GM12892 (cell line): ENCODE measurements around the gene SET.
A peak's percentile ranks its signal among the peaks of the same experiment; 100 is the strongest.
"Not testable (repeated sequence)": the region's sequence is repeated elsewhere in the genome, so short reads cannot be mapped to it uniquely, and the experiment has no call there.

ENCODE experiments used
- DNase-seq: peaks from one replicate; pipeline ENCODE4 v3.0.0; 2011; ENCODE audit not compliant: insufficient read length
- FAIRE-seq: peaks from 2 replicates; lab custom pipeline; 2011; peaks lifted over from hg19 to GRCh38; lab: Jason Lieb, UNC
- POLR2A ChIP-seq: IDR thresholded peaks from 2 replicates; pipeline ENCODE4 v1.6.1; 2011; ENCODE audit warnings: low read depth, low read length, control low read depth
- POLR2AphosphoS5 ChIP-seq: IDR thresholded peaks from 2 replicates; pipeline ENCODE4 v1.6.1; 2011; ENCODE audit warnings: low read depth, low read length, control low read depth
- TAF1 ChIP-seq: IDR thresholded peaks from 2 replicates; pipeline ENCODE4 v1.6.1; 2011; ENCODE audit warnings: low read depth, mild to moderate bottlenecking, control low read depth, low read length, borderline replicate concordance

SET gene

GRCh38 chr9:128690684-128691034 lies 1.6 kb downstream of the SET start:
- no peak for DNase-seq
- no peak for TF ChIP-seq POLR2AphosphoS5
- no peak for TF ChIP-seq POLR2A
- no peak for FAIRE-seq

GRCh38 chr9:128693738-128694137 lies 4.7 kb downstream of the SET start:
- DNase-seq, FAIRE-seq: not testable (repeated sequence)

- DNase-seq: no peak
- no peak for FAIRE-seq
- TF ChIP-seq POLR2A (no peak), POLR2AphosphoS5 (no peak), TAF1 (no peak)
Measured at GRCh38 chr9:128694344-128694743, 5.3 kb downstream of the SET start.

- peak; percentile 71 for TF ChIP-seq POLR2AphosphoS5
- TF ChIP-seq TAF1: no peak
- peak; percentile 21; the same call in 1 of the 2 replicates for TF ChIP-seq POLR2A
- FAIRE-seq: no peak
- no peak for DNase-seq
Measured at GRCh38 chr9:128696923-128697707, 8.1 kb downstream of the SET start.

GRCh38 chr9:128699096-128699795 lies 10.2 kb downstream of the SET start:
- FAIRE-seq, DNase-seq: not testable (repeated sequence)

GRCh38 chr9:128701227-128701854 lies 12.3 kb downstream of the SET start:
- FAIRE-seq: no peak
- no peak for TF ChIP-seq POLR2AphosphoS5
- no peak for TF ChIP-seq TAF1
- no peak for TF ChIP-seq POLR2A
- DNase-seq: no peak

GRCh38 chr9:128702445-128702948 lies 13.5 kb downstream of the SET start, which contains the start of gene PKN3:
TSS of gene PKN3 (plus strand) at chr9:128702503. CDS start at chr9:128702916, 413 bp downstream.
- DNase-seq: peak; percentile 99
- no peak for FAIRE-seq
- TF ChIP-seq POLR2AphosphoS5 (no peak), TAF1 (no peak), POLR2A (peak; percentile 44; the same call in 1 of the 2 replicates)

- FAIRE-seq: no peak
- DNase-seq: peak; percentile 66
- TF ChIP-seq POLR2A: no peak
- no peak for TF ChIP-seq POLR2AphosphoS5
- TF ChIP-seq TAF1: no peak
Measured at GRCh38 chr9:128702949-128703615, 14.1 kb downstream of the SET start.

GRCh38 chr9:128703616-128704355 lies 14.8 kb downstream of the SET start:
- DNase-seq (no peak), FAIRE-seq (no peak)
- TF ChIP-seq POLR2AphosphoS5 (no peak), POLR2A (no peak), TAF1 (no peak)

- no peak for FAIRE-seq
- no peak for DNase-seq
- TF ChIP-seq POLR2AphosphoS5: no peak
- no peak for TF ChIP-seq TAF1
- TF ChIP-seq POLR2A: no peak
Measured at GRCh38 chr9:128704356-128704670, 15.3 kb downstream of the SET start.
